Stimulated activated CD8-positive, alpha-beta memory T cell treated with anti-CD3 and anti-CD28 coated beads, Interleukin-7, amount 100 ng/mL, for 48 hours (primary cell): Measurements from ENCODE around the gene EDAR.

Experiments
- DNase-seq, 2 donors: peaks; one replicate each; pipeline ENCODE4 v3.0.0-alpha.2; 2020; ENCODE audit warnings: low read depth in 1 of 2; ENCODE audit errors: extremely low read depth in 1 of 2

Gene EDAR

DNA sequence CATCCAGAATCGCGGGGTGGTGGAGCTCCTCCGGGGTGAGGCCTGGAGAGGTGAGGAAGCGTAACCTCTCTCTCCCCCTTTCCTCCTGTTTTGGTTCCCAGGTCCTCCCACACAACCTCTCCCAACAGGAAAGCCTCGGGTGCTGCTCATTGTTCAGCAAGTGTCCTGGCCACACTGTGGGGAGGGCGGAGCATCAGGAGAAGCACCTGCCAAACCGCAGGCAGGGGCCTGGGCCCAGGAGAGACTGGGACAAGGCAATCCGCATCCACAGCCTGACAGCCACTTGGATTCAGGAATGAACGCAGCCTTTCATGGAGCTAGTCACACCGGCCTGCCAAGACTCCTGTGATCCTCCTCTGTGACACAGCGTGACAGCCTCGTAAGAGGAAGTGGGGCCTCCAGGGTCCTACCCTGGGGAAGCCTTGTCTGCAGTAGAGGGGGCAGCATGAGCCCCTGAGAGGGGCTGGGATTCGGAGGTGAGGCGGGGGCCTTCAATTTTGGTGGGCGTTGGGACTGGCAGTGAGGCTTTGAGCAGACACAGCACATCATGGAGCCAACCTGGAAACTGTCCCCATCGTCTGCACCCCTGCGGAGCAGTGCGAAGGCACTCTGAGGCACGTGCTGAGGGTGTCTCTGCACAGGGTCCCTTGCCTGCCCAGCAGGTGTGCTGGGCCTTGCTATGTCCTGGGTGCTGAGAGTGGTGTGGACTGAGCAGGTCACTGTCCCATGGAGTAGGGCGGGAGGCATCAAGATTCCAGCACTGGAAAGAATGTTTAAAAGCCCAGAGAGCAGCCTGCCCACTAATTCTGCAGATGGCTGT is 62.2 kb downstream of the EDAR start:
- no peak for DNase-seq

DNA sequence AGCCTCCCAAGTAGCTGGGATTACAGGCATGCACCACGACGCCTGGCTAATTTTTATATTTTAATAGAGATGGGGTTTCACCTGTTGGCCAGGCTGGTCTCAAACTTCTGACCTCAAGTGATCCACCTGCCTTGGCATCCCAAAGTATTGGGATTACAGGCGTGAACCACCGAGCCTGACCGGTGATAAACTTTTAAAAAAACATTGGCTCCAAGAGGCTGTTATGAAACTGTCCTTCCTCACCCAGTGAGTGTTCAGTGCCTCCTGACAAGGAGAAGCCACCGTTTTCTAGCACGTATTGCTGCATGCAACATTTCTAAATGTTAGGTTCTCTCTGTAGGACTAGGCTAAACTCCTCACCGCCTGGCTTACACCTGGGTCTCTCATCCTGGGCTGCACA is 63.3 kb downstream of the EDAR start:
- DNase-seq = no peak

DNA sequence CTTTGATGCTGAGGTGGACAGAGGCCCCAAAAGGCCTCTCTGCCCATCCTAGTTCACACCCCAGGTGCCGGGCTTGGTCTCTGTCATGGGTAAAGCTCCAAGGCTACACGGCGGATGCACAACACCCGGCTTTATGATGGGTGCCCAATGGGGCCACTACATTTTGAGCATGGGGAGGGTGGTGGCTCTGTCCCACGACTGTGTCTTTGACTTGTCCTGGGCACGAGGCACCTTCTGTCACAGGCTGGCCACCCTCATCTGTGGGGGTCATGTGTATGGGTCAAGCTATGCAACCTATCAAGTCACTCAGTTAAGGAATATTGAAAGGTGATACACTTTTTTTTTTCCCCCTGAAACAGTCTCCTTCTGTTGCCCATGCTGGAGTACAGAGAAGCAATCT is 63.7 kb downstream of the EDAR start:
- no peak for DNase-seq

DNA sequence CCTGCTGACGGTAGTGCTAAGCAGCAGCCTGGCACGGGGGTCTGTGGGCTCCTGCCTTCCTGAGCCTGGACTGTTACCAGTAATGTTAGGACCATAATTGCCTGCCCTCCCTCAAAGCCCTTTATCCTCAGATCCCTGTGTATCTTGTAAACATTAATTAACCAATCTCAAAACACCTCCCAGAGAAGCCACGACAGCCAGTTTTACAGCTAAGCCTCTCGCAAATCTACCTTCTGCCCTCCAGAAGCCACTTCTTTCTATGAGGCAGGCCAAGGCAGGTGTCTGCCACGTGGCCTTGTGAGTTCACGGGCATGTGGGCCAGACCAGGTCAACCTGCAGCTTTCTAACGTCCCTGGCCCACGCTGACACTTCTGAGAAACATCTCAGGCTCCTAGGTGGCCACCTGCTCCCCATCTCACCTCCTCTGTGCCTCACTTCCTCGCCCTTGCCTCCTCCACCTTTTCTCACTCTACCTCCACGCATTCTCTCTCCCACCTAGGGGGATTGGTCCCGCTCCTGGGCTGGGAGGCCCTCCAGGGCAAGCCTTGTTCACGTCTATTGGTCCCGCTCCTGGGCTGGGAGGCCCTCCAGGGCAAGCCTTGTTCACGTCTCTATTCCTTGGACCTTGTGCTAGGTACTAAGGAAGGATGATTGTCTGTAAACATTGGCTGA is 64.3 kb downstream of the EDAR start:
- DNase-seq = no peak

DNA sequence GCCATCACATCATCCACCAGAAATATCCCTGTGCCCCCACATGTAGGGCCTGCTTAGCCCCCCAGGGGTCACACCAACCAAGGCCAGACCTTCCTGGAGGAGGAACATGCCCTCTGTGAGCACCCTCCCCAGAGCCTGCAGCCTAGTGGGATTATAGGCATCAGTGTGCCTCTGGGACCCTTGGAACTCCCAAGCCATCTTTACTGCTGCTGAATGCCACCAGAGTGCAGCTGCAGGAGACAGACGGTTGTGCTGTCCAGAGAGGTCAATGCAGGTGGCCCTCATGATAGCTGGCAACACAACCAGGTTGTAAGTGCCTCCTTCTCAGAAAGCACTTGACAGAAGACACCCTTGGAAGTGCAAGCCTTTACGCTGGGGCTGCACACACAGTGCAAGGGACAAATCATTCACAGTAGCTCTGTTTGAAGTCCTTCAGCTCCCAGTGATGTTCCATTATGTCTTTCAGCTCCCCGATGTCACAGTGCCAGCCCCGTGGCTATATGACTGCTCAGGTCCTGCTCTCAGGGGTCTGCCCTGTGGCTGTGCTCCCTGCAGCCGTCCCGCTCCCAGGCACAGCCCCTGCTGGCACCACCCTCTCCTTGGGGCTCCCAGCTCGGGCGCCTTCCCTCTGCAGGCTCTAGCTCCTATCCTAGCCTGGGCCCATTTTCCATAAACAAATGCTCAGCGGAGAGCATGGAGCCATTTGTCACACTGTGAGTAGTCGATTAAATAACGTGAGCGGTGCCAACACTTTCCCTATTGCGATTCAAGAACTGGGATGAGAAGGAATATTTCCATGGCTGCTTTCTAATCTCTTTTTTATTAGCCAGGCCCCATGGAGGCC is 65.1 kb downstream of the EDAR start:
- no peak for DNase-seq

DNA sequence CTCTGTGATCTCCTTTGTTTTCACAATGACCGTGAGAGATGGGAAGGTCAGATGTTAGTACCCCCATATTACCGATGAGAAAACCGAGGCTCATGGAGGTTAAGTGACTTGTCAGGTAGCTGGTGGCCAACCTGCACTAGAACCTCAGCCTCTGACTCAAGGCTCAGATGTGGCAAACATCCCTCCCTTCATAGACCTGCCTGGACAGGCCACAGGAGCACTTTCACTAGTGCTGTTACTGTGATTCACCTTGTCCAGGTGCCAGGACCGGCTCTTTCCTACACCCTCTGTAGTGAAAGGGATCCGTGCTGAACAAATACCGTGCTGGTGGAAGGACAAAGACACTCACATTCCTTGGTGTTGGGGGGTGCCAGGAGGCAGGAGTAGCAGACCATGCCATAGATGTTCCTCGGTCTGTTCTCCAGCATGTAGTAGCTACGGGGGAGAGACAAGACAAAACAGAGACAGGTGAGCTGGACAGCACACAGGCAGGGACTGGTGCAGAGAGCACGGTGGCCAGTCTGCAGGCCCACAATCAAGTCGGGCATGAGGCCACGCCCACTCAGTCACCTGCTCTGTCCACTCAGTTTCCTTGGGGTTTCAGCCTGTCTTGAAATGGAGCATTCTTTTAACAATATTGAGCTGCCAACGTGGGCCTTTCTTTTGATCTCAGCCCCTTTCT is 65.9 kb downstream of the EDAR start:
- no peak for DNase-seq

DNA sequence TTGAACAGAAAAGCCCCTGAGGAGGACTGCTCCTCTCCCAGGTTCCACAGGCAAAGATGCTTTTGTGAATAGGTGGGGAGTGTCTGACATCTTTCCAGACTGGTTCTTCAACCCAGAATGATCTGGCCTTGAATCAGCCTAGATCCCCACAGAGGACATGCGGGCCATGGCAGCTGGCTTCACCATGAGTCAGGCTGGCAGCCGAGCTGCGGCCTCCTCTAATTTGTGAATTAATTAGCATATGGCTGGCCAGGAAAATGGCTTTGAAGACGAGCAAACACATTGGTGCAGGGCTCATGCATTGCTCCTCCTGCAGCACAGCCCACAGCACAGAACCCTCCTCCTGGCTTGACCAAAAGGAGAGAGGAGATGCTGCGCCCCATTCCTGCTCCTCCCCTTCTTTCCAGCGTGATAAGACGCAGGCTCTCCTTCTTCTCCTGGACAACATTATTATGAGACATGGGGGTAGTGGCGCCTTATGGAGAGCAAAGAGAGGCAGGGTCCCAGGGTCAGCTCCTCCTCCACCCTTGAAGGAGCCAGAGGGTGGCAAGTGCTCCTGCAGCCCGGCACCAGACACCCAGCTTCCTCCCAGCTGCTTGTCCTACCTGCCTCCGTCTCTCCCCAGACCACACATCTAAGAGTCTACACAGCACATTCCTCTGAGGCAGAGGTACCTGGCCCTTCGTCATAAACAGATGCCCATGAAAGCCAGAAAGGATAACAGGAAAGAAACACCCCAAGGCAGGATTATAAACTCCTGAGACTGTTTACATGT is 66.7 kb downstream of the EDAR start:
- DNase-seq = no peak

DNA sequence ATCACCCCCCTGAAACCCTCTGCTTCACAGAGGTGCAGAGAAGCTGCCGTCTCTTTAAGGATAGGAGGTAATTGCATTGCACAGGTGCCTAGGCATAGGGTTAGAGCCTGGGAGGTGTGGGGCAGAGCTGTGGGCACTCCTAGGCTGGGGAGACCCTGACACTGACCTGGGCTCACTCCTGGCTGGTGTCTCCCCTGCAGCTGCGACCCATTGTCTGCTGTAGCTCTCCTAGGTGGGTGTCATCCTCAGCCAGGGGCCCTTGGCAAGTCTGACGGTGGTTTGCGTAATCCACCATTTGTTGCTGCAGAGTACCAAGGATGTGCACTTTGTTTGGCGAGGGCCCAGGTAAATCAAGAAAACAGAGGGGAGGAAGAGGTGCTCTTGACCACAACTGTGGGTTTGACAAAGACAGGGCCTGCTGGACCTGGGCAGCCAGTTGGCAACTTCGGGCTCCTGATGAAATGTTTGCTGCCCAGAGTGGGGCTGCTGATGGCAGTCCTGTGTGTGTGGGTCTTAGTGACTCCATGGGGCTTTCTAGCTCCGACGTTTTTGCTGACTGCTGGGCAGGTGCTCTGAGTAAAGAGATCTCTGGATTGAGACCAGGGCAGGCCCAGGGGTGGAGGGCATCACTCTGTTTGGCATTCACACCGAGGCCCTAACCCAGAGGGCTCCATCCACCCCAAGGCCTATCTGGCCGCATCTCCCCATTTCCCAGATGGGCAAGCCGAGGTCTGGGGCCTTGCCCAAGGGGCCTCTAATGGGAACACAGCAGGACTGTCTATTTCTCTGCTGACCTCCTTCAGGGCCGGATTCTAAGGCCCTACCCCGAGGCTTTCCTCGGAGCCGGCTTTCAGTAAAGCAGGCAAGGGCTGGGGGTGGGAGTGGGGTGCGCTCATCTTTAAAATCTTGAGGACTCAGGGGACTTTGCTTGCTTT is 67.7 kb downstream of the EDAR start:
- no peak for DNase-seq

DNA sequence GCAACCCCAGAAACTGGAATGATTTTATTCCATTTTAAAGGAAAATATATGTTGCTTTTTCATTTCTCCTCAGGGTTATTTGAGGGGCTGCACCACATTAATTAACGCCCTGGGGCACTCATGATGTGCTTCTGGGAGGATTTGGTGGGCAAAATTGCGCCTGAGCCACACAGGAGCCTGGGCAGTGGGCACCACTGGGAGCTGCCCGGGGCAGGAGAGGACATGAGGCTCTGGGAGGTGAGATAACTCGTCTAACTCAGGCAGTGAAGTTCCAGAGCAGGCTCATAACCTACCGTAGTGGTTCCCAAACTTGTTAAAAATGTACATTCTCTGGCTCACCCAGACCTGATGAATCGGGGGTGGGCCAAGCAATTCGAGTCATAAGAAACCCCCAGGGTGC is 68.3 kb downstream of the EDAR start:
- DNase-seq = no peak

DNA sequence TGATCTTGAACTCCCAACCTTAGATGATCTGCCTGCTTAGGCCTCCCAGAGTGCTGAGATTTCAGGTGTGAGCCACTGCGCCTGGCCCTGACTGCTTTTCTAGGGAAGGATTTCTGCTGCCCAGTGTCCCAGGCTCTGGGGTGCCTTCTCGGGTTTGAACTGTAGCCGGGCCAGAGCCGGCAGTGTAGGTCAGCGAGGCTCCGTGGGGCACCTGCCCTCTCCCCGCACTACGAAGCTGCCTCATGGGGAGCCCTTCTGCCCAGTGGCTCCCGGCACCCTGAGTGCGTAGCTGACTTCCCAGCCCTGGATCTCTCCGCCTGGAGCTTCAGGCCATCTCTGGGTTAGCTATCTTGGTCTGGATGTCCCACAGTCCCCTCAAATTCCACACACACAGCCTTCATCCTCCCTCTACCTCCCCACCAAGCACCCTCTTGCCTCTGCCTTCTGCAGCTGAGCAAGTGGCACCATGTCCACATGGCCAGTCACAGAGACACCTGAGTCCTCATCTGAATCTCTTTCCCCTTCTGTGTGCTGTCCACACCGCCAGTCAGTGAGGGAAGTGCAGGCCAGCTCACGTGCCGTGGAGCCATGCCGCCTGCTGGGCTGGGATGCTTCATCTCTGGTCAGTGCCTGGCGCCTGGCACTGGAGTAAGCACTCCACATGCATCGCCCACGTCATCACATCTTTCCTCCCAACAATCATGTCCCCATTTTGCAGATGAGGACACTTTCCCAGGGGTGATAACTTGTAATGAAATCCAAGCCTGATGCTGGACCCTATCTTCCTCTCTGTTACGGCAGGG is 69.2 kb downstream of the EDAR start:
- no peak for DNase-seq

DNA sequence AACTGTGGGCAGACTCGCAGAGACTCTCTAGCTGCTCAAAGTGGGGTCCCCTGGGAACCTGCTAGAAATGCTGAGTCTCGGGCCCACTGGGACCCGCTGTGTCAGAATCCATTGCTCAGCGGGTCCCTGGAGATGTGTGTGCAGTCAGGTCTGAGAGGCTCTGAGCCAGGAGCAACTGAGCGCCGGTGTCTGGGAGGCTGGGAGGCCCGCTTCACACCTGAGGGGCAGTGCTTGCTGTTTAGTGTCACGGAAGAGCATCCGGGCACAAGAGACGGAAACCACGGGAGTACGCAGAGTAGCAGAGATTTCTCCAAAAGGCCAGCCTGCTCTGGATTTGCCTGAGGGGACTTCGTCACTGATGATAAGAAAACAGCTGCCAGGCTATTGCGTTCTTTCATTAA is 70.1 kb downstream of the EDAR start:
- no peak for DNase-seq

DNA sequence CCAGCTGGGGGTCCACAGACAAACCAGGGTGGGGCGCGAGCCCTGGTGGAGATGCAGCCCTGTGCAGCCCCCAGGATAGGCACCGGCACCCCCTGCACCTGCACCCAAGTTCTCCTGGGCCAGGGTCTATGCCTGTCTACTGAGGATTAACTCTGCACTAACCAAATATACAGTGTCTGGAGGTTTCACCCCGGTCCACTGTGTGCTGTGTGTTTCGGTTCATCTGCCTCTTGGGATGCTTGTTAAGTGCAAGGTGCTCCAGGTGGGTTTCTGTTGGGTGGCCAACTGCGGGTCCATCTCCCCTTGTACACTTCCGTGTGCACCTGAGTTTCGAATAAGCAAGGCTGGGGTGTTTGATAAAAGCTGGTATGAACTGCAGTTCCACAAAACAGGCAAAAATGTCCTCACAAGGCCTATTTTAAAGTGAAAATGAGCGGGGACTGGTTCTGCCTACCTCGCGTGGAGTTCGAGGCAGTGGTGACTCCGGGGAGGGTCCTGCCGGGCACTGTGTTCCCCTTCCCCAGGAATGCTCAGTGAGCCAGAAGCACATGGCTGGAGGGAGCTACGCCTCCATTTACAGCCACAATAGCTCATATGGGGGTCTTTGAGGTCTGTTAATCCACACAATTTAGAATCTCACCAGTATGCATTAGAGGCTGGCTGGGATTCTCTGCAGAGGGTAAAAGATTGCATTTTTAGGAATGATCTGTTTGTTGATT is 70.7 kb downstream of the EDAR start:
- no peak for DNase-seq

DNA sequence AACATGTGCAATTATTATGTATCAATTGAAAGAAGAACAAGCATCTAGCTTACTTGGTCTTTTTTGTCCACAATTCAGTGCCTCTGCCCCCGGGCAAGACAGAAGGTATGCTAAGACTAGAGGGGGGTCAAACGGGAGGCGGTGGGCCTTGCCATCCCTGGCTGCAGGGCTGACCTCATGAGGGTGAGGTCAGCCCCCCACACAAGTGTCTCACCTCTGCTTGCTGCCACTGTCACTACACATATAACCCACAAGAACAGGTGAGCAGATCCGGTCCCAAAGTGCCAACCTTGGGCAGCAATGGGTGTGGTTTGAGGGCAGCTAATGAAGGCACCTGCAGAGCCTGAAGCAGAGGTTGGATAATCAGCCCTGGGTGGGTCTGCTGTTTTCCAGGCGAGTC is 71.5 kb downstream of the EDAR start:
- no peak for DNase-seq

DNA sequence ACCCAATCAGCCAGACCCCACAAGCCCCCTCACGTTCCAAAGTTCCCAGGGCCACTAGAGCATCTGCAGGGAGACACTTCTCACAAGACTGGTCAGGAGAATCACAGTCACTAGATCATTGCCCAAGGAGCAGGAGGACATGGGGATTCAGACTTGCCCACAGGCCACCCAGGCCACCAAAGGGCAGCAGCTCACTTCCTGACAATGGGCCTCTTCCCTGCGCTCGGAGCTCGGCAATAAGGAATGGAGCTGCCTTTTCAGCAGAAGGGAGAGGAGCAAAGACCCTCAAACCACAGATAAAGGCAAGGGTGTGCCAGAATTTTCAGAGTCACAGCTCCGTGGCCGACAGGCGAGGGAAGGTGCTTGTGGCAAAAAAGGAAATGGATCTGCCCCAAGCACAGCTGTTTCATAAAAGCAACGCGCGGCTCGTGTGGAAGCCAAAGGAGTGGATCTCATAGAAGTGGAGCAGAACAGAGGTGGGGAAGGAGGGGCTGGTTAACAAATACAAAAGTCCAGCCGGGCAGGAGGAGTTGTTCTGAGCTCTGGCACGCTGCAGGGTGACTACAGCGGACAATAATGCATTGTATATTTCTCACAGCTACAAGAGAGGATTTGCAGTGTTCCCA is 72.1 kb downstream of the EDAR start:
- DNase-seq = no peak

DNA sequence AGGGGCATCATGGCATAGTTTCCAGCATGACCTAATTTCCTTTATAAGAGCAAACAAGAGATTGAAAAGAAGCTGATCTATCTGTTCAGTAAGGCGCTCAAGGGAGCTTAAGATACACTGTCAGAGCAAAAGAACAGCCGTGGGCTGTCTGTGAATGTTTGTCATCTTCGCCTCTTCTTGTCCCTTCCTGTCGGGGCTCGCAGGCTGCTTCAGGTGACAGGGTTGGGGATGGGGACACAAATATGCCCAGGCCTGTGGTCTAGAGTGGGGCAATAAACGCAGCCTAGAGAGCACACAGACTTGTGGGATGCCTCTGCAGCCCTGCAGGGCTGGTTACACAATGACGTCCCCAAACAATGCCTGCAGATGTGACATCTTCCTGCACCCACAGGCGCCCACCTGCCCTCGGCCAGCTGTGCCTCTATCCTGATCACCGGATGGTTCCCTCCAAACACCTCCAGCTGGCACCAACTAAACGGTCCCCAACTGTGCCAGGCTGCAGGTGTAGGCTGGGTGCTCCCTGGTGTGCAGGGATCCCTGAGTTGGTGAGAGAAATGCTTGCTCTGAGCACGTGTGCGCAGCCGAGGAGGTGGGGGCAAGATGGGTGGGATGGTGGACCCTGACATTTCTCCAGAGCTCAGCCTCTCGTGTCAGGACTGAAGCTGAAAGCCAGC is 72.8 kb downstream of the EDAR start:
- no peak for DNase-seq

DNA sequence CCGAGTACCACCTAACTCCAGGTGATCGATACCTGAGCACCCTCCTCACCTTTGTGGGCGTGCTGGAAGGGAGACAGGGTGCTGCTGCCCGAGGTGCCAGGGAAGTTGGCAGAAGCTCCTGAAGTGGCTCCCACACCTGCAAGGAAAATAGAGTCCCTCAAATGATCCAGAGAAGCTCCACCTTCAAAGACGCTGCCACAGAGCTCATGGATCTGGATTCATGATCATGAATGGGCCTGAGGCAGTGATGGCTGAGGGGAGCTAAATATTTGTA is 76.5 kb downstream of the EDAR start:
- no peak for DNase-seq
